Right atrium auricular region (tissue), 2 donors: ENCODE measurements around the gene CMSS1. TPM values are rescaled to one million over a fixed set of nuclear protein-coding genes. Genes with fewer than 3 reads are reported as not detected.
A peak's percentile ranks its signal among the peaks of the same experiment; 100 is the strongest.

Experiments used
- DNase-seq: peaks from one replicate; pipeline ENCODE4 v3.0.0-alpha.2; 2019; ENCODE audit warnings: low spot score
- H3K27ac ChIP-seq, 2 donors: fragments of 200-600 bp; sonication (generic); 1 replicate in 1 of 2; 2 replicates in 1 of 2; pipeline ENCODE4 v1.5.1; 2016 to 2019
- H3K27me3 ChIP-seq, 2 donors: fragments of 200-600 bp; sonication (generic); one replicate each; pipeline versions ENCODE4 v1.5.1 to v1.6.0; 2017 to 2019
- H3K36me3 ChIP-seq: fragments of 200-600 bp; sonication (generic); one replicate; pipeline ENCODE4 v1.5.1; 2016
- H3K4me1 ChIP-seq, 2 donors: fragments of 200-600 bp; sonication (generic); one replicate each; pipeline versions ENCODE4 v1.5.1 to v1.6.0; 2017 to 2019
- H3K4me3 ChIP-seq, 2 donors: fragments of 200-600 bp; sonication (generic); 1 replicate in 1 of 2; 2 replicates in 1 of 2; pipeline ENCODE4 v1.5.1; 2017 to 2019; ENCODE audit warnings: mild to moderate bottlenecking in 1 of 2, moderate library complexity in 1 of 2
- H3K9me3 ChIP-seq, 2 donors: fragments of 200-600 bp; sonication (generic); one replicate each; pipeline ENCODE4 v1.5.1; 2019
- total RNA-seq, 2 donors: library from RNA; depleted of rRNA; stranded (reverse); fragments of >200 nt; gene quantifications; one replicate each; pipeline ENCODE4 v1.1.0, GENCODE V29; 2016
- TF ChIP-seq, protein P1 (sequence below), 2 donors: fragments of 200-600 bp; sonication (generic); IDR thresholded peaks; one replicate each; pipeline ENCODE4 v1.5.1; 2019; ENCODE audit warnings: antibody characterized with exemption in 2 of 2

CMSS1 gene
- total RNA-seq, 2 donors from 2014 or later, result 5.7 to 17.7 TPM

DNA sequence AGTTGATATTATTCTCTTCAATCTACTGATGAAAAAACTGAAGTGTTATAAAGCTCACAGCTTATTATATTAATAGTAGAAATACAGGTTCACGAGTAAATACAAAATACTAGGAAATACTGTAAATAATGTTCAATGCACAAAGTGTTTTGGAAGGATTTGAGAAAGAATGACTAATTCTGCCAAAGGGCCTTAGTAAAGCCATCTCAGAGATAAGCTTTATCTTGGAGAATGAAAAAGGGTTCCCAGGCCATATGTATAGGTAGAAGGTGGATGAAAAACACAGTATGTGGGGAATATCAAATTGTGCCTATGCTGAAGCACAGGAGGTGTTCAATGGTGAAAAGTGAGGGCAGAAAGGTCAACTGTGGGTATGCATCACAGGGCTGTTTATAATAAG, 123.5 kb downstream of the CMSS1 start:
- Histone ChIP-seq H3K4me3 (no peak overlapping the region), H3K36me3 (no peaks in the 10 kb centered on the region), H3K4me1 (peaks cover 0 to 61% of the 10 kb centered on the region in 2 donors), H3K27me3 (no peaks in the 10 kb centered on the region), H3K9me3 (no peaks in the 10 kb centered on the region), H3K27ac (no peak overlapping the region)
- TF ChIP-seq, protein P1, sequence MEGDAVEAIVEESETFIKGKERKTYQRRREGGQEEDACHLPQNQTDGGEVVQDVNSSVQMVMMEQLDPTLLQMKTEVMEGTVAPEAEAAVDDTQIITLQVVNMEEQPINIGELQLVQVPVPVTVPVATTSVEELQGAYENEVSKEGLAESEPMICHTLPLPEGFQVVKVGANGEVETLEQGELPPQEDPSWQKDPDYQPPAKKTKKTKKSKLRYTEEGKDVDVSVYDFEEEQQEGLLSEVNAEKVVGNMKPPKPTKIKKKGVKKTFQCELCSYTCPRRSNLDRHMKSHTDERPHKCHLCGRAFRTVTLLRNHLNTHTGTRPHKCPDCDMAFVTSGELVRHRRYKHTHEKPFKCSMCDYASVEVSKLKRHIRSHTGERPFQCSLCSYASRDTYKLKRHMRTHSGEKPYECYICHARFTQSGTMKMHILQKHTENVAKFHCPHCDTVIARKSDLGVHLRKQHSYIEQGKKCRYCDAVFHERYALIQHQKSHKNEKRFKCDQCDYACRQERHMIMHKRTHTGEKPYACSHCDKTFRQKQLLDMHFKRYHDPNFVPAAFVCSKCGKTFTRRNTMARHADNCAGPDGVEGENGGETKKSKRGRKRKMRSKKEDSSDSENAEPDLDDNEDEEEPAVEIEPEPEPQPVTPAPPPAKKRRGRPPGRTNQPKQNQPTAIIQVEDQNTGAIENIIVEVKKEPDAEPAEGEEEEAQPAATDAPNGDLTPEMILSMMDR (IDR thresholded peaks at IDR 0.05), result no peak
- no peak for DNase-seq

DNA sequence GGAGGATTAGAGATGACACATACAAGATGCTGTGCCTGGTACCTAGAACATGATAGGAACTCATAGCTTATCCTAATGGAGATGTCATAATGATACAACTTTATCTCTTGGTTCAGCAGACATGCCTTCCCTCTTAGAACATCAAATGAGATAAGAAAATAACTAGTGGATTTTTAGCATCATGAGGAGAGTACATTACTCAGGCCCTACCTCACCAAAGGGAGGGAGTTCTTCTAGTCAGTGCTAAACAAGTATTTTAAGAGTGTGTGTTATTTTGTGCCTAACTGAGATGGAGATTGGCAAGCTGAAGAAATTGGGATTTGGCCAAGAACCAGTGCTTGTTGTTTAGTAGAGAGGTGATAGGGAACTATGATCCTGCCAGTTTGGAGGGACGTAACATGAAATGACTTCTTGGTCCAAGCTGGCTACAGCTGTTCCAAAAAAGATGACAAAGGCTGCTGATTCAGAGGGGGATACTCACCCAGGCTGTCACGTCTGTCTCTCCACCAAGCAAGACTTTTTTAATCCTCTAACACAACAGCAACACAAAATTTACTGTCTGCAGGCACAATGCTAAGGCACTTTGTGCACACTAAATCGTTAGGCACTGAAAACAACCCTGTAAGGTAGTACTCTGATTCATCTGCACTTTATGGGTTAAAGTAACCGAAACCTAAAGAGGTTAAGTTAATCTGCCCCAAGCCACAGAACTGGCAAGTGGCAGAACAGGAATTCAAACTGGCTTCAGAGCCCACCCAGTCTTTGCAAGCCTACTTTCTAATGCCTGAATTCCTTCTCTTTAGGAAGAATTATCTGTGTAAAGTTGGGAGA, 126.5 kb downstream of the CMSS1 start:
- Histone ChIP-seq H3K36me3 (no peaks in the 10 kb centered on the region), H3K4me1 (peaks cover 0 to 58% of the 10 kb centered on the region in 2 donors), H3K9me3 (no peaks in the 10 kb centered on the region), H3K4me3 (no peak overlapping the region), H3K27me3 (no peaks in the 10 kb centered on the region), H3K27ac (peak overlapping the region; percentile 35 to 70)
- TF ChIP-seq, protein P1 (IDR thresholded peaks at IDR 0.05), result no peak
- no peak for DNase-seq

GRCh38 chr3:99945328-99945995, 127.8 kb downstream of the CMSS1 start:
- TF ChIP-seq, protein P1 (IDR thresholded peaks at IDR 0.05), result no peak
- no peaks in the 10 kb centered on the region for H3K36me3 ChIP-seq
- H3K9me3 ChIP-seq, result no peaks in the 10 kb centered on the region
- no peaks in the 10 kb centered on the region for H3K27me3 ChIP-seq
- H3K27ac ChIP-seq, result peak overlapping the region; percentile 9 to 70
- no peak overlapping the region for H3K4me3 ChIP-seq
- DNase-seq, result no peak
- peaks cover 0 to 44% of the 10 kb centered on the region in 2 donors for H3K4me1 ChIP-seq

DNA sequence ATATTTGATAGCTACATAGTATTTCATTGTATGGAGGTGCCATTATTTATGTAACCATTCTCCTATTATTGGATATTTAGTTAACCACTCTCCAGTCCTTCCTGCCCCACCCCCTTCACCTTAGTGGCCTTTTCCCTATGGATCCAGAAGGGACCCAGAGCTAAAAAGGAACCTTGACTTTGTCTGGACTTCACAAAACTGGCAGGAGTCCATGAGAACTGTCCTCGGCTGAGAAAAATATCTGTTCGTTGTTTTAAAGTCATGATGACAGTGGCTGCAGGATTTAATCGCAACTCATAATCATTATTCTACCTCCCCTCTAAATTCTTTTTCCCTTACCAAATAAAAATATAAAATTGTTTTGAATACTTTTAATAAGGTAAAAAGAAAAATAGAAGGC, 129.7 kb downstream of the CMSS1 start:
- TF ChIP-seq, protein P1 (IDR thresholded peaks at IDR 0.05), result no peak
- Histone ChIP-seq H3K4me3 (no peak overlapping the region), H3K27me3 (no peaks in the 10 kb centered on the region), H3K9me3 (no peaks in the 10 kb centered on the region), H3K36me3 (no peaks in the 10 kb centered on the region), H3K4me1 (peaks cover 0 to 44% of the 10 kb centered on the region in 2 donors), H3K27ac (no peak overlapping the region)
- no peak for DNase-seq

DNA sequence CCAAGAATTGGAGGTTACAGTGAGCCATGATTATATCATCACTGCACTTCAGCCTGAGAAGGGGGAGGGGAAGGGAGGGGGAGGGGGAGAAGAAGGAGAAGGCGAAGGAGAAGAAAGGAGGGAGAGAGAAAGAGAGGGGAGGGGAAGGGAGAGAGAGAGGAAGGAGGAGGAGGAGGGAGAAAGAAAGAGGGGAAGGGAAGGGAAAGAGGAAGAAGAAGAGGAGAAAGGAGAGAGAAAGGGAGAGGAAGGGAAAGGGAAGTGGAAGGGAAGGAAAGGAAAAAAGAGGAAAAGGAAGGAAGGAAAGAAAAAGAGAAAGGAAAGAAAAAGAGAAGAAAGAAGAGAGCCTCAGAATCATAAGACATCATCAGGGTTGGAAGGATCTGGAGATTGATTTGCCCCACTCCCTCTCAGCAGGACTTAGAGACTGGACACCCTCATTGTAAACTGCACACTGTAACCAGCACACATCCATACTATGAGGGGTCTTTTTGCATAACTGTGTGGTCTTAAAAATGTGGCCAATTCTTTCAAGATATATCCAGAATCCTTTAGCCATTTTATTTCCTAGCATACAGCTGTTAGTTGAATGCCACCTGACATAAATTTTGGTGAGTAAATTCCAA, 130.9 kb downstream of the CMSS1 start:
- no peaks in the 10 kb centered on the region for H3K27me3 ChIP-seq
- H3K4me1 ChIP-seq, result peaks cover 0 to 46% of the 10 kb centered on the region in 2 donors
- no peak for DNase-seq
- H3K4me3 ChIP-seq, result no peak overlapping the region
- H3K9me3 ChIP-seq, result no peaks in the 10 kb centered on the region
- H3K27ac ChIP-seq, result no peak overlapping the region
- TF ChIP-seq, protein P1 (IDR thresholded peaks at IDR 0.05), result no peak
- H3K36me3 ChIP-seq, result no peaks in the 10 kb centered on the region
